Choroid plexus epithelial cell (primary cell): Measurements from ENCODE around the gene C1QTNF8.

Experiments used
- DNase-seq: peaks from one replicate; pipeline ENCODE4 v3.0.0-alpha.2; 2010; ENCODE audit warnings: low read depth
- H3K4me3 ChIP-seq: 2 replicates; pipeline ENCODE4 v1.5.1; 2011; ENCODE audit warnings: low read depth, mild to moderate bottlenecking, control low read depth, low read length, moderate library complexity
- TF ChIP-seq, protein P1 (sequence below): conservative IDR thresholded peaks from 2 replicates; pipeline ENCODE4 v1.5.1; 2011; ENCODE audit warnings: low read depth, mild to moderate bottlenecking, control low read depth, inconsistent platforms, low read length, moderate library complexity

Gene C1QTNF8

DNA sequence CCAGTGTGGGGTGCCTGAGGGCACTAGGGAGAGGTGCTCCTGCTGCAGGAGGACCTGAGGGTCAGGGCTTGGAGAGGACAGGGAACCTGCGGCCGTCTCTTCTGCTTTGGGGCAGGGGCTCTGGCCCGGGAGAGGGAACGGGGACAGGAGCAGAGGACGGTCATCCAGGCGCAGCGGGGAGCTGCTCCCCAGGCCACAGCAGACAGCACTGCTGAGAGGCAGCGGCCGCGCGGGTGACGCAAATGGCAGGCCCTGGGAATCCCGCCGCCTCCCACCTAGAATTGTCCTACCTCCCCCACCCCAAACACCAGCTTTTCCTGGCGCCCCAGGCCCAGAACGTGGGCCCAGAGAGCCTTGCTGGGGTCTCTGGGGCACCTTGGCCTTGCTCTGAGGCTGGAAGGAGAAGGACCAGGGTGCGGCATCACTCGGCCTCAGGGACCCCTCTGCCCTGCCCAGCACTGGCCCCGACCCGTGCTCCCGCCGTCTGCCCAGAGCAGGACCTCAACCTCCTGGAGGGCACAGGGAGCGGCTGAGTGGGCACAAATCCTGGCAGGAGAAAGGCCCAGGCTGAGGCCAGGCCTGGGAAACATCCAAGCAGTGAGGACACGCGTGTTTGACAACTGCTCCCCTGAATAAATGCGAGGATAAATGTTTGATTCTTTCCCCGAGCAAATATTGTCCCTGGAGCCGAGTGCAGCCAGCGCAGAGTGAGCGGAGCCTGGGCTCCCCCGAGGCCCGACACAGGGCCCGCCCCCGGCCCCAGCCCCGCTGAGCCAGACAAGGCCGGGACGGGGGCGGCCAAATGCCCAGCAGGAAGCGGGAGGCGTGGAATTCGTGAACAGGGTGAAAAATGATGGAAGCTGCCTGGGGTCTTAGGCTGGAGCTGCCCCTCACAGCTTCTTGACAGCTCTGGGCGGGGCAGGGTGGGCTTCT is 15.0 kb downstream of the C1QTNF8 start:
- TF ChIP-seq, protein P1, sequence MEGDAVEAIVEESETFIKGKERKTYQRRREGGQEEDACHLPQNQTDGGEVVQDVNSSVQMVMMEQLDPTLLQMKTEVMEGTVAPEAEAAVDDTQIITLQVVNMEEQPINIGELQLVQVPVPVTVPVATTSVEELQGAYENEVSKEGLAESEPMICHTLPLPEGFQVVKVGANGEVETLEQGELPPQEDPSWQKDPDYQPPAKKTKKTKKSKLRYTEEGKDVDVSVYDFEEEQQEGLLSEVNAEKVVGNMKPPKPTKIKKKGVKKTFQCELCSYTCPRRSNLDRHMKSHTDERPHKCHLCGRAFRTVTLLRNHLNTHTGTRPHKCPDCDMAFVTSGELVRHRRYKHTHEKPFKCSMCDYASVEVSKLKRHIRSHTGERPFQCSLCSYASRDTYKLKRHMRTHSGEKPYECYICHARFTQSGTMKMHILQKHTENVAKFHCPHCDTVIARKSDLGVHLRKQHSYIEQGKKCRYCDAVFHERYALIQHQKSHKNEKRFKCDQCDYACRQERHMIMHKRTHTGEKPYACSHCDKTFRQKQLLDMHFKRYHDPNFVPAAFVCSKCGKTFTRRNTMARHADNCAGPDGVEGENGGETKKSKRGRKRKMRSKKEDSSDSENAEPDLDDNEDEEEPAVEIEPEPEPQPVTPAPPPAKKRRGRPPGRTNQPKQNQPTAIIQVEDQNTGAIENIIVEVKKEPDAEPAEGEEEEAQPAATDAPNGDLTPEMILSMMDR = no peak
- H3K4me3 ChIP-seq = no peak overlapping the region
- no peak for DNase-seq

DNA sequence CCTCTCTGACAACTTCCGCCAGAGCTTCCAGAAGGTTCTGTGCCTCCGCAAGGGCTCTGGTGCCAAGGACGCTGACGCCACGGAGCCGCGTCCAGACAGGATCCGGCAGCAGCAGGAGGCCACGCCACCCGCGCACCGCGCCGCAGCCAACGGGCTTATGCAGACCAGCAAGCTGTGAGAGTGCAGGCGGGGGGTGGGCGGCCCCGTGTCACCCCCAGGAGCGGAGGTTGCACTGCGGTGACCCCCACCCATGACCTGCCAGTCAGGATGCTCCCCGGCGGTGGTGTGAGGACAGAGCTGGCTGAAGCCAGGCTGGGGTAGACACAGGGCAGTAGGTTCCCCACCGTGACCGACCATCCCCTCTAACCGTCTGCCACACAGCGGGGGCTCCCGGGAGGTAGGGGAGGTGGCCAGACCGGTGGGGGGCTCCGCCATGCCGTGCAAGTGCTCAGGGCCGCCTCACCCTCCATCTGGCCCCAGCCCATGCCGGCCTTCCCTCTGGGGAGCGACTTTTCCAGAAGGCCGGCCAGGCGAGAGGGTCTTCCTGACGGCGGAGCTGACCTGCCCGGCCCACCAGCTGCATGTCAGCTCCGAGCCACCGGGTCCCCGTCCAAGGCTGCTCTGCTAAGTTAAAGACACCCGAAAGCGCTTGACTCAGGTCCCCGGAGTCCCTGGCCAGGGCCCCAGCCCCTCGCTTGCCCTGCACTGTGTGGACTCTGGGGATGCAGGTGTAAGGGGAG is 16.1 kb downstream of the C1QTNF8 start:
- no peak overlapping the region for H3K4me3 ChIP-seq

DNA sequence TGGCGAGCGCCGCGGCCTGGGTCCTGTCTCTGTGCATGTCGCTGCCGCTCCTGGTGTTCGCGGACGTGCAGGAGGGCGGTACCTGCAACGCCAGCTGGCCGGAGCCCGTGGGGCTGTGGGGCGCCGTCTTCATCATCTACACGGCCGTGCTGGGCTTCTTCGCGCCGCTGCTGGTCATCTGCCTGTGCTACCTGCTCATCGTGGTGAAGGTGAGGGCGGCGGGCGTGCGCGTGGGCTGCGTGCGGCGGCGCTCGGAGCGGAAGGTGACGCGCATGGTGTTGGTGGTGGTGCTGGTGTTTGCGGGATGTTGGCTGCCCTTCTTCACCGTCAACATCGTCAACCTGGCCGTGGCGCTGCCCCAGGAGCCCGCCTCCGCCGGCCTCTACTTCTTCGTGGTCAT is 16.7 kb downstream of the C1QTNF8 start:
- no peak for DNase-seq
- H3K4me3 ChIP-seq = no peak overlapping the region
- TF ChIP-seq, protein P1 = no peak

More for the DNA sequence above, 16.1 kb downstream of the C1QTNF8 start:
- TF ChIP-seq, protein P1 = no peak
- no peak for DNase-seq

DNA sequence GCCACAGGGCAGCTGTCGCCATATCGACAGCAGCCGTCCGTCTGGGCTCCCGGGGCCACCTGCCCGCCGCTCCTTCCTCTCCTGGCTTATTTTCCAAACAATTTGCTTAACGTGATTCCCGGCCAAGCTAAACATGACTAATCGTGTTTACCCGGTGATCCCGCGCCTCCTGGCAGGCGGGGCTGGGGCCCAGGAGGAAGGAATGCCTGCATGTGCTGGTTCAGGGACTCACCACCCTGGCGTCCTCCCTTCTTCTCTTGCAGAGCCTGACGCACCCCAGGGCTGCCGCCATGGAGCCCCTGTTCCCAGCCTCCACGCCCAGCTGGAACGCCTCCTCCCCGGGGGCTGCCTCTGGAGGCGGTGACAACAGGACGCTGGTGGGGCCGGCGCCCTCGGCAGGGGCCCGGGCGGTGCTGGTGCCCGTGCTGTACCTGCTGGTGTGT is 17.4 kb downstream of the C1QTNF8 start:
- H3K4me3 ChIP-seq = no peak overlapping the region
- DNase-seq = peak; percentile 63
- TF ChIP-seq, protein P1 = no peak

DNA sequence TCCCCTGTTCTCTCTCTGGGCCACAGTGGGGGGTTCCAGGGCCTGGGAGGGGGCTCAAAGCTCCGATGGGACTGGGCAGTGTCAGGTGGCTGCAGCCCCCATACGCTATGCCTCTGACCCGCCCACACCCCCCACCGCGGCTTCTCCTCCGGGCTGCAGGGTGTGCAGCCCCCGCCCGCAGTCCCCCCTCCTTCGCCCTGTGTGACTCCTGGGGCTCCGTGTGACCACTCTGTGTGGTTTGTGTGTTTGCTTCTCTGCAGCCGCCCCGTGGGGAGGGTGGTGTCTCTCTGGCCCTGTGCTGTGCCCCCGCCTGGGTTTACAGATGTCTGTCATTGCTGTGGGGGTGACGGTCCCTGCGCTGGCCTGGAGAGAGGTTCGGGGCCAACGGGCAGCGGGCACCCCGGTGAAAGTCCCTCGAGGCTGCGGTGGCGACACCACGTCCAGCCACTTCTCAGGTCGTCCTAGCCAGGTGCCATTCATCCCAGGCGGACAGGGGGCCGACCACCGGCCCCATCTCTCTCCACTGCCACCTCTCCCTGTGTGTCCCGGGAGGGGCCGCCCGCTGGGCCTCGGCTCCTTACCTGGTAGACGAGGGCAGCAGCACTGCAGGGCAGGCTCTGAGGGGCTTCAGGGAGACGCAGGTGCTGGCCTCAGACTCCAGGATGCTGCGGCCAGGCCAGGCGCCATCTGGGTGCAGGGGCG is 18.0 kb downstream of the C1QTNF8 start:
- H3K4me3 ChIP-seq = no peak overlapping the region
- TF ChIP-seq, protein P1 = no peak
- DNase-seq = no peak

DNA sequence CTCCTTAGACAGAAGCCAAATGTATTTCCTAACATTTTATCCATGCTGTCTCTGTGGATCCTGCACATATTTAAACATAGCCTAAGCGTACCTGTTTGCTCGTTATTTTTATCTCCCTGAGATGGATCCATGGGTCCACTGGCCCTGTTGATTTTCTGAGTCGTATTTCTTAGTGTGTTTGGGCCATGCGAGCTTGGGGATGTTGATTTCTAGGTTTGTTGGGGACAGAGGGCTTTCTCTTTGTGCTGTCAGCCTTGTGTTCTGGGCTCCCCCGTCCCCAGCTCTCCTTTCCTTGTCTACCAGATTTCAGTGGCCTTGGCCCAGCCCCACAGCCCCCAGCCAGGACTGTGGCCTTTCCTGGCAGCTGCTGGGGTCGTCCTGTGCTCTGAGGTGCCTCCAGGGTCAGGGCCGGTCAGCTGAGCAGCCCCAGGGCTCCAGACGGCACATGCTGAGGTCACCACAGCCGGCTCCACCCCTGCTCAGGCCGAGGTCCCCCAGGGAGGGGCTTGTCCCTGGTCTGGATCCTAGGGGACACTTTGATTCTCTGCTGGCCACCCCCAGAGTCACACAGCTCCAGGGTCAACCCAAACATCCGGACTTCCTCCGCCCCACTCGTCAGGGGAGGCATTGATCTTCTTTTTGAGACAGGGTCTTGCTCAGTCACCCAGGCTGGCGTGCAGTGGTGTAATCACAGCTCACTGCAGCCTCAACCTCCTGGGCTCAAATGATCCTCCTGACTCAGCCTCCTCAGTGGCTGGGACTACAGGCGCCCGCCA is 19.1 kb downstream of the C1QTNF8 start:
- H3K4me3 ChIP-seq = no peak overlapping the region
- TF ChIP-seq, protein P1 = no peak
- DNase-seq = no peak
